Motor neuron (in vitro differentiated cells): ENCODE data around the gene CDRT15L2. TPM values are rescaled to one million over a fixed set of nuclear protein-coding genes. Genes with fewer than 3 reads are reported as not detected.
"Not testable (repeated sequence)": the region's sequence is repeated elsewhere in the genome, so short reads cannot be mapped to it uniquely, and the experiment has no call there.

Source experiments
- ATAC-seq, 8 experiments: fragments of 200-7000 bp; cut with Tn5 transposase; replicated peaks in 6 of 8; 2 replicates each; pipeline ENCODE4 v1.8.0; 2021; ENCODE audit warnings: mild to moderate bottlenecking in 8 of 8, moderate library complexity in 8 of 8
- H3K27ac ChIP-seq, 2 donors: fragments of 250-450 bp; sonication (Bioruptor Pico); 2 replicates each; pipeline ENCODE4 v1.9.0; 2021; ENCODE audit warnings: antibody characterized with exemption in 2 of 2, mild to moderate bottlenecking in 2 of 2, moderate library complexity in 1 of 2
- H3K4me1 ChIP-seq, 2 donors: fragments of 250-450 bp; sonication (Bioruptor Pico); replicated peaks in 1 of 2; 2 replicates each; pipeline ENCODE4 v1.6.1; 2021; ENCODE audit warnings: antibody characterized with exemption in 2 of 2, mild to moderate bottlenecking in 2 of 2, moderate library complexity in 1 of 2
- H3K4me3 ChIP-seq, 5 donors: fragments of 250-450 bp; sonication (Bioruptor Pico); 2 replicates each; pipeline ENCODE4 v1.9.0; 2021; ENCODE audit warnings: antibody characterized with exemption in 5 of 5, mild to moderate bottlenecking in 5 of 5, moderate library complexity in 4 of 5
- WGBS, 10 experiments: fragments of 450-650 bp; shearing (Covaris generic); methylation state at CpG; one replicate each; pipeline ENCODE4 v1.0.0; 2022; 5-methylcytosine and 5-hydroxymethylcytosine counted together
- in situ Hi-C, 9 experiments: fragments of 400-800 bp; cut with MboI; loops; one replicate each; pipeline ENCODE4 v1.15.0; 2021; ENCODE audit warnings: low sequenced_read_pairs in 9 of 9, low pct_unique_long_range_greater_than_20kb in 2 of 9; ENCODE audit not compliant: unreplicated experiment in 9 of 9
- total RNA-seq, 8 experiments: library from RNA; unstranded; fragments of 300-600 nt; gene quantifications; 2 replicates each; pipeline versions ENCODE4 v1.2.3 to v1.2.4, GENCODE V29; 2022

The CDRT15L2 gene
- total RNA-seq, 8 experiments from 2014 or later = 0.18 to 0.28 TPM; not detected in 6

- WGBS, 10 experiments = 100% methylated on average over 1 to 7 of the region's 17 CpGs; no CpG with 5 or more reads in 8 of the 10 experiments
- in situ Hi-C loops, H3K27ac ChIP-seq, H3K4me1 ChIP-seq, H3K4me3 ChIP-seq: not testable (repeated sequence)
- ATAC-seq = peak in 1 of 8 experiments; percentile 13
Observed at GRCh38 chr17:20589454-20589810, 9.9 kb downstream of the CDRT15L2 start.

GRCh38 chr17:20591040-20591439 lies 11.5 kb downstream of the CDRT15L2 start:
- in situ Hi-C loops, H3K4me3 ChIP-seq, H3K27ac ChIP-seq, H3K4me1 ChIP-seq, ATAC-seq: not testable (repeated sequence)
- WGBS, 10 experiments = no CpG with 5 or more reads among the region's 4 CpGs

- H3K27ac ChIP-seq, in situ Hi-C loops, ATAC-seq, H3K4me1 ChIP-seq, H3K4me3 ChIP-seq: not testable (repeated sequence)
- WGBS, 10 experiments = no CpG with 5 or more reads among the region's 1 CpG
Observed at GRCh38 chr17:20605568-20605967, 26.0 kb downstream of the CDRT15L2 start.

GRCh38 chr17:20609490-20609889 lies 30.0 kb downstream of the CDRT15L2 start:
- H3K27ac ChIP-seq, H3K4me3 ChIP-seq, H3K4me1 ChIP-seq, in situ Hi-C loops: not testable (repeated sequence)
- no CpG with 5 or more reads among the region's 3 CpGs for WGBS, 10 experiments
- ATAC-seq = peak in 7 of 8 experiments; percentile 17 to 90 (median 29)

- Histone ChIP-seq H3K27ac (no peak overlapping the region), H3K4me1 (no peaks in the 10 kb centered on the region), H3K4me3 (no peak overlapping the region)
- 20 to 92% (median 81%) methylated on average over 1 to 3 of the region's 8 CpGs; no CpG with 5 or more reads in 4 of the 10 experiments for WGBS, 10 experiments
- in situ Hi-C loops = no loop called here
- ATAC-seq = peak in 1 of 8 experiments; percentile 36
Observed at GRCh38 chr17:20611309-20611708, 31.8 kb downstream of the CDRT15L2 start.

GRCh38 chr17:20612635-20613034 lies 33.1 kb downstream of the CDRT15L2 start:
- 82 to 93% (median 90%) methylated on average over 3 to 8 of the region's 16 CpGs; no CpG with 5 or more reads in 6 of the 10 experiments for WGBS, 10 experiments
- no peaks in the 10 kb centered on the region for H3K4me1 ChIP-seq
- no peak overlapping the region for H3K4me3 ChIP-seq
- no peak overlapping the region for H3K27ac ChIP-seq
- in situ Hi-C loops = no loop called here
- no peak for ATAC-seq

- 20 to 100% (median 98%) methylated on average over 2 to 7 of the region's 16 CpGs; no CpG with 5 or more reads in 6 of the 10 experiments for WGBS, 10 experiments
- no peaks in the 10 kb centered on the region for H3K4me1 ChIP-seq
- ATAC-seq = no peak
- H3K27ac ChIP-seq = no peak overlapping the region
- in situ Hi-C loops = no loop called here
- H3K4me3 ChIP-seq = no peak overlapping the region
Observed at GRCh38 chr17:20613248-20613647, 33.7 kb downstream of the CDRT15L2 start.

- H3K4me1 ChIP-seq = no peaks in the 10 kb centered on the region
- H3K4me3 ChIP-seq = no peak overlapping the region
- in situ Hi-C loops = no loop called here
- 0% methylated on average over 1 of the region's 13 CpGs; no CpG with 5 or more reads in 9 of the 10 experiments for WGBS, 10 experiments
- no peak for ATAC-seq
- no peak overlapping the region for H3K27ac ChIP-seq
Observed at GRCh38 chr17:20613905-20614304, 34.4 kb downstream of the CDRT15L2 start.

- in situ Hi-C loops = not testable (repeated sequence)
Observed at GRCh38 chr17:20615461-20615860, 35.9 kb downstream of the CDRT15L2 start.

More at GRCh38 chr17:20615461-20615860, 35.9 kb downstream of the CDRT15L2 start:
- not testable (repeated sequence) for ATAC-seq, H3K27ac ChIP-seq, H3K4me1 ChIP-seq, H3K4me3 ChIP-seq
- 0 to 100% (median 89%) methylated on average over 1 to 2 of the region's 3 CpGs; no CpG with 5 or more reads in 4 of the 10 experiments for WGBS, 10 experiments

Other genes starting within 250 kb of the CDRT15L2 start
- gene LGALS9B, start 112.2 kb upstream of the CDRT15L2 start, total RNA-seq = 1 to 10 TPM in 1 of 8 experiments, not detected in 7; 1.3 TPM